Right lobe of liver (tissue), 6 donors: ENCODE results near the gene BCAR3. TPM values are rescaled to one million over a fixed set of nuclear protein-coding genes. Genes with fewer than 3 reads are reported as not detected.

Source experiments
- ATAC-seq, 4 donors: fragments of 200-7000 bp; cut with Tn5 transposase; one replicate each; pipeline ENCODE4 v1.9.1; 2020; ENCODE audit warnings: mild to moderate bottlenecking in 4 of 4, moderate library complexity in 4 of 4
- DNase-seq, 3 donors: peaks; one replicate each; pipeline ENCODE4 v3.0.0-alpha.2; 2020
- H3K27ac ChIP-seq, 3 donors: fragments of 200-600 bp; one replicate each; pipeline ENCODE4 v1.8.0; 2022
- H3K27me3 ChIP-seq, 2 donors: fragments of 200-600 bp; one replicate each; pipeline ENCODE4 v1.8.0; 2022
- H3K36me3 ChIP-seq, 4 donors: fragments of 200-600 bp; sonication (generic) in 1 of 4; one replicate each; pipeline versions ENCODE4 v1.5.1 to v1.8.0; 2017 to 2022; ENCODE audit warnings: control low read depth in 1 of 4
- H3K4me1 ChIP-seq, 4 donors: fragments of 200-600 bp; sonication (generic) in 1 of 4; one replicate each; pipeline versions ENCODE4 v1.5.1 to v1.8.0; 2017 to 2022; ENCODE audit warnings: control low read depth in 1 of 4
- H3K4me3 ChIP-seq, 3 donors: fragments of 200-600 bp; one replicate each; pipeline ENCODE4 v1.8.0; 2022
- H3K9me3 ChIP-seq, 4 donors: fragments of 200-600 bp; sonication (generic) in 1 of 4; one replicate each; pipeline versions ENCODE4 v1.5.1 to v1.8.0; 2017 to 2022; ENCODE audit warnings: control low read depth in 1 of 4
- POLR2A ChIP-seq: fragments of 450-650 bp; IDR thresholded peaks from one replicate; pipeline ENCODE4 v1.6.1; 2017; ENCODE audit warnings: antibody characterized with exemption, mild to moderate bottlenecking
- WGBS: methylation state at CpG from one replicate; pipeline ENCODE4 v1.1.6; 2018; ENCODE audit warnings: low coverage, low lambda C conversion rate; ENCODE audit not compliant: insufficient coverage; ENCODE audit errors: missing lambda C conversion rate; 5-methylcytosine and 5-hydroxymethylcytosine counted together
- intact Hi-C, 2 donors: fragments of 100-400 bp; cut with DNase I; formaldehyde crosslinking; loops; one replicate each; pipeline versions ENCODE4 v1.11.2 to v1.14.1; 2022
- total RNA-seq, 6 experiments: library from RNA; depleted of rRNA in 2 of 6; stranded (reverse); fragments of >200 nt in 2 of 6; fragmentation: NEBNext Ultra II Directional in 3 of 6; extraction: Animal tissue kit (Norgen Biotek cat#: 25700) in 3 of 6; gene quantifications; one replicate each; pipeline versions ENCODE4 v1.1.0 to v1.2.4, GENCODE V29; 2016 to 2023
- TF ChIP-seq, protein P1 (sequence below), 4 donors: fragments of 200-600 bp in 3 of 4; fragments of 450-650 bp in 1 of 4; IDR thresholded peaks; one replicate each; pipeline versions ENCODE4 v1.5.1 to v1.8.0; 2016 to 2022; ENCODE audit warnings: antibody characterized with exemption in 4 of 4, mild to moderate bottlenecking in 2 of 4
- donor health status: DM: no; HTN: yes; CAD: no.
- donor health status: DM: no; HTN: no; CAD: no.
- donor health status: DM: no; HTN: no; CAD: no.
- donor health status: DM: no; HTN: yes; CAD: no.
- donor health status: DM: no; HTN: yes; CAD: no.

BCAR3 gene
- total RNA-seq, 6 experiments from 2014 or later = 7.6 to 19.8 (median 12.9) TPM

- H3K27ac ChIP-seq = no peak overlapping the region
These were observed 2.6 kb downstream of the BCAR3 start for GRCh38 chr1:93678946-93679480.

DNA sequence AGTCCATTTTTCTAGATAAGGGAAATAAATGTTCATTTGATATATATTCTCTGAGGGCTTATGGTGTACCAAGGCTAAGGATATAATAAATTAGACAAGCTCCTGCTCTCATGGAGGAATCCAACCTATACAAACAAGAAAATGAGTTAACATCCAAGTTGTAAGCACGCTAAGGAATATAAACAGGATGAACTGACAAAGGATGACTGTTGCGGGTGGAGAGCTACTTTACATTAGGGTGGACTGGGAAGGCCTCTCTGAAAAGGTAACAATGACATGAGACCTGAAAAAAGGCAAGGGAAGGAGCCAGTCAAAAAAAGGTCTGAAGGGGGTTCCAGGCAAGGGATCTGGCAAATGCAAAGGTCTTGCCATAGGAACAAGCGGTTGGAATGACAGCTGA, 3.1 kb downstream of the BCAR3 start:
- Histone ChIP-seq H3K9me3 (no peaks in the 10 kb centered on the region), H3K4me3 (no peak overlapping the region), H3K36me3 (no peaks in the 10 kb centered on the region), H3K27ac (no peak overlapping the region), H3K4me1 (peaks cover 0 to 11% (median 0%) of the 10 kb centered on the region in 4 donors), H3K27me3 (no peaks in the 10 kb centered on the region)
- TF ChIP-seq, protein P1, sequence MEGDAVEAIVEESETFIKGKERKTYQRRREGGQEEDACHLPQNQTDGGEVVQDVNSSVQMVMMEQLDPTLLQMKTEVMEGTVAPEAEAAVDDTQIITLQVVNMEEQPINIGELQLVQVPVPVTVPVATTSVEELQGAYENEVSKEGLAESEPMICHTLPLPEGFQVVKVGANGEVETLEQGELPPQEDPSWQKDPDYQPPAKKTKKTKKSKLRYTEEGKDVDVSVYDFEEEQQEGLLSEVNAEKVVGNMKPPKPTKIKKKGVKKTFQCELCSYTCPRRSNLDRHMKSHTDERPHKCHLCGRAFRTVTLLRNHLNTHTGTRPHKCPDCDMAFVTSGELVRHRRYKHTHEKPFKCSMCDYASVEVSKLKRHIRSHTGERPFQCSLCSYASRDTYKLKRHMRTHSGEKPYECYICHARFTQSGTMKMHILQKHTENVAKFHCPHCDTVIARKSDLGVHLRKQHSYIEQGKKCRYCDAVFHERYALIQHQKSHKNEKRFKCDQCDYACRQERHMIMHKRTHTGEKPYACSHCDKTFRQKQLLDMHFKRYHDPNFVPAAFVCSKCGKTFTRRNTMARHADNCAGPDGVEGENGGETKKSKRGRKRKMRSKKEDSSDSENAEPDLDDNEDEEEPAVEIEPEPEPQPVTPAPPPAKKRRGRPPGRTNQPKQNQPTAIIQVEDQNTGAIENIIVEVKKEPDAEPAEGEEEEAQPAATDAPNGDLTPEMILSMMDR (IDR thresholded peaks at IDR 0.05) = no peak
- no peak for TF ChIP-seq POLR2A
- intact Hi-C loops = no loop called here
- no peak for DNase-seq
- 95% methylated on average over 3 of the region's 3 CpGs for WGBS
- ATAC-seq = no peak

More at GRCh38 chr1:93678946-93679480, 2.6 kb downstream of the BCAR3 start:
- Histone ChIP-seq H3K4me1 (peaks cover 0 to 11% (median 0%) of the 10 kb centered on the region in 4 donors), H3K4me3 (no peak overlapping the region), H3K36me3 (no peaks in the 10 kb centered on the region), H3K27me3 (no peaks in the 10 kb centered on the region), H3K9me3 (no peaks in the 10 kb centered on the region)
- TF ChIP-seq POLR2A = no peak
- DNase-seq = no peak
- WGBS = 50% methylated on average over 4 of the region's 4 CpGs
- no peak for ATAC-seq
- intact Hi-C loops = no loop called here

DNA sequence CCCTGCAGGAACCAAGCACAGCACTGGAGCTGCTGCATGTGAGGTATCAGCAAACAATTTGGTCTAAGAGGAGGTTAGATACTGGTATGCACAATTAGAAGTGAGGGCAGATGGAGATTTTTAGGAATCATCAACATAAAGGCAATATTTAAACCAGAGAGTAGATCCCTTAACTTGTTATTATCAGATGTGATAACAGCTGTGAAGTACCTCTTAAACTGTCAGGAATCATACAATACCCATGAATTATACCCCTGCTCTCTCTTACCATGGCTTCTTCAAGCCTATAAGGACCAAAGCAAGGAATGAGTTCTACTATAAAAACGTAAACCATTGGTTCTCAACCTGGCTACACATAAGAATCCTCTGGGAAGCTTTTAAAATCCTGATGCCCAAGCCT, 3.9 kb downstream of the BCAR3 start:
- H3K36me3 ChIP-seq = no peaks in the 10 kb centered on the region
- WGBS = 75% methylated on average over 1 of the region's 1 CpG
- ATAC-seq (no peak), DNase-seq (no peak)
- TF ChIP-seq, protein P1 (IDR thresholded peaks at IDR 0.05) = no peak
- TF ChIP-seq POLR2A = no peak
- intact Hi-C loops = no loop called here
- no peak overlapping the region for H3K4me3 ChIP-seq
- H3K4me1 ChIP-seq = peaks cover 0 to 12% (median 0%) of the 10 kb centered on the region in 4 donors
- H3K9me3 ChIP-seq = no peaks in the 10 kb centered on the region
- H3K27me3 ChIP-seq = no peaks in the 10 kb centered on the region
- no peak overlapping the region for H3K27ac ChIP-seq

GRCh38 chr1:93676427-93676826, 5.2 kb downstream of the BCAR3 start:
- Histone ChIP-seq H3K9me3 (no peaks in the 10 kb centered on the region), H3K27me3 (no peaks in the 10 kb centered on the region), H3K4me1 (peaks cover 0 to 14% (median 0%) of the 10 kb centered on the region in 4 donors), H3K27ac (no peak overlapping the region), H3K4me3 (no peak overlapping the region), H3K36me3 (no peaks in the 10 kb centered on the region)
- 100% methylated on average over 1 of the region's 6 CpGs for WGBS
- TF ChIP-seq, protein P1 (IDR thresholded peaks at IDR 0.05) = no peak
- no peak for TF ChIP-seq POLR2A
- ATAC-seq (no peak), DNase-seq (no peak)
- intact Hi-C loops = no loop called here

DNA sequence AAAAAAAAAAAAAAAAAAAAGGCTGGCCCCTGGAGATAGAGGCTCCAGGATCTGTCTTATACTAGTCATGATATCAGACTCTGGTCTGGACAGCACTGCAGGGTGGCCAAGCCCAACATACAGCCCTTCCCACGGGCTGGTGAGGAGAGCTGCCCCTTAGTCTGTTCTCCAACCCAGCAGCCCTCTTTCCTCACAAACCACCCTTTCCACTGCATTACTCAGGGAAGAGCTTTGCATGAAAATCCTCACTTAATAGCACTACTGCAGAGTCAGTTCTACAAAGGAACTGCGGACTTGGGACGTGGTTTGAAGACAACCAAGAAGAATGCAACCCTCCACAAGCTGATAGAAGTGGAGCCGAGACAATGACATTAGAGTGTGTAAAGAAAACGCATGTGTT, 5.7 kb downstream of the BCAR3 start:
- no peak for TF ChIP-seq POLR2A
- TF ChIP-seq, protein P1 (IDR thresholded peaks at IDR 0.05) = no peak
- Histone ChIP-seq H3K27me3 (no peaks in the 10 kb centered on the region), H3K9me3 (no peaks in the 10 kb centered on the region), H3K27ac (no peak overlapping the region), H3K4me3 (no peak overlapping the region), H3K36me3 (no peaks in the 10 kb centered on the region), H3K4me1 (peaks cover 0 to 9% (median 0%) of the 10 kb centered on the region in 4 donors)
- intact Hi-C loops = no loop called here
- ATAC-seq (no peak), DNase-seq (no peak)
- WGBS = 67% methylated on average over 4 of the region's 5 CpGs
